ENCODE results near the gene LMAN1L. TPM values are rescaled to one million over a fixed set of nuclear protein-coding genes. Genes with fewer than 3 reads are reported as not detected.
"Not testable (repeated sequence)": the region's sequence is repeated elsewhere in the genome, so short reads cannot be mapped to it uniquely, and the experiment has no call there.

LMAN1L gene
- polyA plus RNA-seq, 1 donor from 2014 or later: not detected

GRCh38 chr15:74785194-74786032 lies 27.2 kb upstream of the LMAN1L start:
- no peak overlapping the region for H2AFZ ChIP-seq (ENCODE audit: low read depth, low read length)
- H4K20me1 ChIP-seq (ENCODE audit: insufficient read depth): peaks cover 5% of the 10 kb centered on the region
- no peak overlapping the region for H3K4me2 ChIP-seq (ENCODE audit: low read length)
- H3K36me3 ChIP-seq (ENCODE audit: insufficient read depth, low read length): no peaks in the 10 kb centered on the region
- no peak overlapping the region for H3K27ac ChIP-seq (ENCODE audit: low read length)
- no peaks in the 10 kb centered on the region for H3K27me3 ChIP-seq (ENCODE audit: insufficient read depth, low read depth, low read length)
- H3K79me2 ChIP-seq (replicated peaks; ENCODE audit: insufficient read depth, low read length): peaks cover 50% of the 10 kb centered on the region
- peak overlapping the region; percentile 73 for H3K4me3 ChIP-seq (ENCODE audit: low read length)
- no peaks in the 10 kb centered on the region for H3K9me3 ChIP-seq (ENCODE audit: low read length)
- no peaks in the 10 kb centered on the region for H3F3A ChIP-seq (ENCODE audit: insufficient read depth, low read length, poor library complexity, severe bottlenecking)
- no peaks in the 10 kb centered on the region for H3K9me2 ChIP-seq (ENCODE audit: insufficient read depth, low read length)
- no peak overlapping the region for H3K9ac ChIP-seq (ENCODE audit: low read length)
- TF ChIP-seq MXI1 (conservative IDR thresholded peaks at IDR 0.05; ENCODE audit: poor library complexity, severe bottlenecking) (no peak), RAD21 (conservative IDR thresholded peaks at IDR 0.05) (no peak), POLR2AphosphoS5 (IDR thresholded peaks at IDR 0.05) (no peak), SMC3 (conservative IDR thresholded peaks at IDR 0.05; ENCODE audit: poor library complexity) (no peak), EZH2 (IDR thresholded peaks at IDR 0.05; ENCODE audit: borderline replicate concordance, insufficient read depth, low read length, poor library complexity, severe bottlenecking) (no peak), CTCF (IDR thresholded peaks at IDR 0.05; ENCODE audit: poor library complexity, severe bottlenecking) (no peak), TAF1 (IDR thresholded peaks at IDR 0.05; ENCODE audit: low read depth) (no peak), EP300 (conservative IDR thresholded peaks at IDR 0.05; ENCODE audit: poor library complexity, severe bottlenecking) (no peak)
- TF ChIP-seq, protein P1, sequence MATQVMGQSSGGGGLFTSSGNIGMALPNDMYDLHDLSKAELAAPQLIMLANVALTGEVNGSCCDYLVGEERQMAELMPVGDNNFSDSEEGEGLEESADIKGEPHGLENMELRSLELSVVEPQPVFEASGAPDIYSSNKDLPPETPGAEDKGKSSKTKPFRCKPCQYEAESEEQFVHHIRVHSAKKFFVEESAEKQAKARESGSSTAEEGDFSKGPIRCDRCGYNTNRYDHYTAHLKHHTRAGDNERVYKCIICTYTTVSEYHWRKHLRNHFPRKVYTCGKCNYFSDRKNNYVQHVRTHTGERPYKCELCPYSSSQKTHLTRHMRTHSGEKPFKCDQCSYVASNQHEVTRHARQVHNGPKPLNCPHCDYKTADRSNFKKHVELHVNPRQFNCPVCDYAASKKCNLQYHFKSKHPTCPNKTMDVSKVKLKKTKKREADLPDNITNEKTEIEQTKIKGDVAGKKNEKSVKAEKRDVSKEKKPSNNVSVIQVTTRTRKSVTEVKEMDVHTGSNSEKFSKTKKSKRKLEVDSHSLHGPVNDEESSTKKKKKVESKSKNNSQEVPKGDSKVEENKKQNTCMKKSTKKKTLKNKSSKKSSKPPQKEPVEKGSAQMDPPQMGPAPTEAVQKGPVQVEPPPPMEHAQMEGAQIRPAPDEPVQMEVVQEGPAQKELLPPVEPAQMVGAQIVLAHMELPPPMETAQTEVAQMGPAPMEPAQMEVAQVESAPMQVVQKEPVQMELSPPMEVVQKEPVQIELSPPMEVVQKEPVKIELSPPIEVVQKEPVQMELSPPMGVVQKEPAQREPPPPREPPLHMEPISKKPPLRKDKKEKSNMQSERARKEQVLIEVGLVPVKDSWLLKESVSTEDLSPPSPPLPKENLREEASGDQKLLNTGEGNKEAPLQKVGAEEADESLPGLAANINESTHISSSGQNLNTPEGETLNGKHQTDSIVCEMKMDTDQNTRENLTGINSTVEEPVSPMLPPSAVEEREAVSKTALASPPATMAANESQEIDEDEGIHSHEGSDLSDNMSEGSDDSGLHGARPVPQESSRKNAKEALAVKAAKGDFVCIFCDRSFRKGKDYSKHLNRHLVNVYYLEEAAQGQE (IDR thresholded peaks at IDR 0.05; ENCODE audit: borderline replicate concordance): no peak

GRCh38 chr15:74786081-74786480 lies 26.6 kb upstream of the LMAN1L start:
- not testable (repeated sequence) for H2AFZ ChIP-seq (ENCODE audit: low read depth, low read length); H3F3A ChIP-seq (ENCODE audit: insufficient read depth, low read length, poor library complexity, severe bottlenecking); H3K36me3 ChIP-seq (ENCODE audit: insufficient read depth, low read length); H3K4me3 ChIP-seq (ENCODE audit: low read length); H4K20me1 ChIP-seq (ENCODE audit: insufficient read depth); H3K4me2 ChIP-seq (ENCODE audit: low read length); H3K9me3 ChIP-seq (ENCODE audit: low read length); H3K27ac ChIP-seq (ENCODE audit: low read length); H3K9ac ChIP-seq (ENCODE audit: low read length); H3K9me2 ChIP-seq (ENCODE audit: insufficient read depth, low read length); H3K27me3 ChIP-seq (ENCODE audit: insufficient read depth, low read depth, low read length)
- peaks cover 52% of the 10 kb centered on the region for H3K79me2 ChIP-seq (replicated peaks; ENCODE audit: insufficient read depth, low read length)

All from neural cell (in vitro differentiated cells).